Calu3 (cell line): Measurements from ENCODE around the gene PNPLA5. TPM values are rescaled to one million over a fixed set of nuclear protein-coding genes. Genes with fewer than 3 reads are reported as not detected.

Experiments
- BruUV-seq: library from RNA; stranded (reverse); fragments of 400-500 nt; replicated peaks from 2 replicates; lab custom pipeline; 2021; lab: Mats Ljungman, UMichigan
- CTCF ChIA-PET: fragments of 300-600 bp; sonication (Branson Sonifier 250); formaldehyde crosslinking; loops from one replicate; lab custom pipeline; 2022; ENCODE audit warnings: antibody characterized with exemption; lab: Charles Lee
- DNase-seq: peaks from one replicate; pipeline ENCODE4 v3.0.0; 2022
- H3K27ac Mint-ChIP-seq: one replicate; pipeline ENCODE4 v1.8.0; 2022; ENCODE audit warnings: mixed read lengths; ENCODE audit not compliant: unreplicated experiment
- H3K27me3 Mint-ChIP-seq: one replicate; pipeline ENCODE4 v1.8.0; 2022; ENCODE audit warnings: mixed read lengths; ENCODE audit not compliant: unreplicated experiment
- H3K36me3 Mint-ChIP-seq: one replicate; pipeline ENCODE4 v1.8.0; 2022; ENCODE audit warnings: mild to moderate bottlenecking, moderate library complexity, mixed read lengths; ENCODE audit not compliant: insufficient read depth, unreplicated experiment
- H3K4me1 Mint-ChIP-seq: one replicate; pipeline ENCODE4 v1.8.0; 2022; ENCODE audit warnings: mild to moderate bottlenecking, low read depth, mixed read lengths; ENCODE audit not compliant: unreplicated experiment
- H3K4me3 Mint-ChIP-seq: one replicate; pipeline ENCODE4 v1.8.0; 2022; ENCODE audit warnings: mild to moderate bottlenecking, low read depth, moderate library complexity, mixed read lengths; ENCODE audit not compliant: unreplicated experiment
- H3K9me3 Mint-ChIP-seq: one replicate; pipeline ENCODE4 v1.8.0; 2022; ENCODE audit warnings: low read depth, mixed read lengths; ENCODE audit not compliant: unreplicated experiment
- intact Hi-C: fragments of 100-400 bp; cut with micrococcal nuclease; formaldehyde crosslinking; loops from one replicate; pipeline ENCODE4 v1.10.0; 2022; ENCODE audit not compliant: unreplicated experiment
- total RNA-seq: library from RNA; stranded (reverse); gene quantifications from 2 replicates; pipeline ENCODE4 v1.2.3, GENCODE V29; 2022
- TF ChIP-seq, protein P1 (sequence below): fragments of 200-600 bp; IDR thresholded peaks from one replicate; pipeline ENCODE4 v1.8.0; 2022; ENCODE audit warnings: antibody characterized with exemption; ENCODE audit not compliant: unreplicated experiment

The PNPLA5 gene
- total RNA-seq, 1 experiment from 2014 or later, result not detected

DNA sequence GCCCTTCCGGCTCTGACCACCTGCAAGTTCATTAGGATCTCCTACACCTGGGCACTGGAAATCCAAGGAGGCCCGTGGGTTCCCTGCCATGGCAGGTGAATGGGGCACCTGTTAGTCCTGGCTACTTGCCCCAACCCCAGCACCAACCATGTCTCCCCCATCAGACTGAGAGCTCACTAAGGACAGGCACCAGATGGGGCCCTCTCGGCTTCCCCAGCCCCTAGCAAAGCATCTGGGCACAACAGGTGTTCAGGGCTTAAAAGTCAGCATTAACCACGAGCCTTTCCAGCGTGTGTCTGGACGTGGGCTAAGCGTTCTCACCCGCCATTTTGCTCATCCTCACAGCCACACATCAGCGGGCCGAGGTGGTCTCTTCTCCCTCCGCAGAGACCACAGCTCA is 31.7 kb downstream of the PNPLA5 start:
- BruUV-seq, result no TSS peak
- Mint-ChIP-seq H3K36me3 (peaks cover 16% of the 10 kb centered on the region), H3K4me3 (no peak overlapping the region), H3K27me3 (peaks cover 20% of the 10 kb centered on the region), H3K27ac (no peak overlapping the region), H3K9me3 (peaks cover 5% of the 10 kb centered on the region), H3K4me1 (no peaks in the 10 kb centered on the region)
- CTCF ChIA-PET, result interaction anchor here (0.9 kb wide), 1 partner anchor 12 kb away, joined by 4 read pairs; no protein-coding TSS in a partner anchor
- intact Hi-C loops, result no loop called here
- TF ChIP-seq, protein P1, sequence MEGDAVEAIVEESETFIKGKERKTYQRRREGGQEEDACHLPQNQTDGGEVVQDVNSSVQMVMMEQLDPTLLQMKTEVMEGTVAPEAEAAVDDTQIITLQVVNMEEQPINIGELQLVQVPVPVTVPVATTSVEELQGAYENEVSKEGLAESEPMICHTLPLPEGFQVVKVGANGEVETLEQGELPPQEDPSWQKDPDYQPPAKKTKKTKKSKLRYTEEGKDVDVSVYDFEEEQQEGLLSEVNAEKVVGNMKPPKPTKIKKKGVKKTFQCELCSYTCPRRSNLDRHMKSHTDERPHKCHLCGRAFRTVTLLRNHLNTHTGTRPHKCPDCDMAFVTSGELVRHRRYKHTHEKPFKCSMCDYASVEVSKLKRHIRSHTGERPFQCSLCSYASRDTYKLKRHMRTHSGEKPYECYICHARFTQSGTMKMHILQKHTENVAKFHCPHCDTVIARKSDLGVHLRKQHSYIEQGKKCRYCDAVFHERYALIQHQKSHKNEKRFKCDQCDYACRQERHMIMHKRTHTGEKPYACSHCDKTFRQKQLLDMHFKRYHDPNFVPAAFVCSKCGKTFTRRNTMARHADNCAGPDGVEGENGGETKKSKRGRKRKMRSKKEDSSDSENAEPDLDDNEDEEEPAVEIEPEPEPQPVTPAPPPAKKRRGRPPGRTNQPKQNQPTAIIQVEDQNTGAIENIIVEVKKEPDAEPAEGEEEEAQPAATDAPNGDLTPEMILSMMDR, result no peak
- no peak for DNase-seq

DNA sequence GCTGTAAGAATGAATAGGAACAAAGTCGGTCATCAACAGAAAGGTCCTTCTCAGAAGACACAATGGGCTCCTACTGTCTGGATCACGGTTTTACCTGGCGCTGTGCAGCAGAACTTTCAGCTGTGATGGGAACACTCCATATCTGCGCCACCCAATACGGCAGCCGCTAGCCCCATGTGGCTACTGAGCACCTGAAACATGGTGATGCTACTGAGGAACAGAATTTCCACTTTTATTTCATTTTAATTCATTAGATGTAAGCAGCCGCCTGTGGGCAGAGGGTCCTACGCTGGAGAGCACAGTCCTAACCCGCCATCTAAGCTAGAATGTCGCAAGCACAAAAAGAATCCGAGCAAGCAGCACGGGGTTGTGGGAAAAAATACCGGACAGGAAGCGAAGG is 32.2 kb downstream of the PNPLA5 start:
- CTCF ChIA-PET, result no interaction called here
- H3K4me1 Mint-ChIP-seq, result no peaks in the 10 kb centered on the region
- H3K4me3 Mint-ChIP-seq, result no peak overlapping the region
- H3K36me3 Mint-ChIP-seq, result peaks cover 16% of the 10 kb centered on the region
- H3K27me3 Mint-ChIP-seq, result peaks cover 15% of the 10 kb centered on the region
- no peak for DNase-seq
- no TSS peak for BruUV-seq
- H3K27ac Mint-ChIP-seq, result no peak overlapping the region
- peaks cover 5% of the 10 kb centered on the region for H3K9me3 Mint-ChIP-seq
- TF ChIP-seq, protein P1, result no peak
- intact Hi-C loops, result no loop called here

DNA sequence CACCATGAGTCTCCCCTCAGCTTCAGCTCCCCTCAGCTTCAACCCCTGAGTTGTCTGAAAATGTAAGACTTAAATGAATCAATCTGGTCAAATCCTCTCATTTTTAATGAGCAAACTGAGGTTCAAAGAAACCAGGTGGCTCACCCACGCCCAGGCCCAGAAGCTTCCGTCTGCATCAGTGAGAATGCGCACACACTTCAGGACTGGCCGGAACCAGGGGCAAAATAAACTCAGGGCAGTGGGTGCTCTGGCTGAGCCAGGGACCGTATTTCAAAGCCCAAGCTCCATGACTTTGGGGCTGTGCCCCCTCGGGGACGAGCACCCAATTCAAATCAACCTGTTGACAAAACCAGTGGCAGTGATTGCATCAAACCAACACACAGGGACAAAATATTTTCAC is 32.6 kb downstream of the PNPLA5 start:
- BruUV-seq, result no TSS peak
- Mint-ChIP-seq H3K36me3 (peaks cover 16% of the 10 kb centered on the region), H3K4me1 (no peaks in the 10 kb centered on the region), H3K27me3 (peaks cover 10% of the 10 kb centered on the region), H3K27ac (no peak overlapping the region), H3K9me3 (peaks cover 5% of the 10 kb centered on the region), H3K4me3 (no peak overlapping the region)
- TF ChIP-seq, protein P1, result no peak
- CTCF ChIA-PET, result no interaction called here
- intact Hi-C loops, result no loop called here
- DNase-seq, result no peak

DNA sequence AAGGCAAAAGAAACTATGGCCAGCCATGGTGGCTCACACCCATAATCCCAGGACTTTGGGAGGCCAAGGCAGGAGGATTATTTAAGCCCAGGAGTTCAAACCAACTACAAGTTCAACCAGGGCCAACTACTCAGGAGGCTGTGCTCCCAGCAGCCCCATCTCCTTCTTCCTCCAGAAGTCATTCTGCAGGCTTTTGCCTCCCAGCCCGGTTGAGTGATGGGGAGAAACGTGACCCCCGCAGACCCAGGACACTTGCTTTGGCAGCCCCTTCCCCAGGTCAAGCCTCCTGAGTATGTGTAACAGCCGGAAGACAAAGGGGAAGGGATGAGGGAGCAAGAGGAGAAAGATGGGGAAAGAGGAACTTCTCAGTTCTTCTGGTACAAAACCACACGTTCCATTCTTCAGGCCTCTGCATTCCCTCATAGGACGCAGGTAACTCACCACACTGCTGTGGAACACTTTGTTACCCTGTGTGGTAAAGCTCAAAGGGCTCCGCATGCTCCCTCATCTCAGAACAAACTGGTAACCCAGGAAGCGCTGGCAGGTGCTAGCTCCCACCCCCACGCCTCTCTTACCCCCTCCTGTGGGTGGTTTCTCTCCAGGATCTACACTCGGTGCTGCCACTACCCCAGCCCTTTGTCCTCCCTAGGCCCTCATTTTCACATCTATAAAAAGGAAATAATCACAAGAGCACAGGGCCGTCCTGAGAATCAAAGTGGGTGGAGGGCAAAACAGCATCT is 33.5 kb downstream of the PNPLA5 start:
- no TSS peak for BruUV-seq
- no peak for DNase-seq
- TF ChIP-seq, protein P1, result no peak
- intact Hi-C loops, result no loop called here
- Mint-ChIP-seq H3K9me3 (peaks cover 5% of the 10 kb centered on the region), H3K36me3 (peaks cover 16% of the 10 kb centered on the region), H3K4me3 (no peak overlapping the region), H3K4me1 (no peaks in the 10 kb centered on the region), H3K27me3 (peaks cover 2% of the 10 kb centered on the region), H3K27ac (no peak overlapping the region)
- CTCF ChIA-PET, result no interaction called here
